GM21825 (cell line): ENCODE measurements around the gene ACTR3.

Experiments
- ATAC-seq: cut with Tn5 transposase; IDR thresholded peaks from one replicate; pipeline ENCODE4 v1.9.1; 2021; ENCODE audit warnings: mild to moderate bottlenecking, moderate library complexity; ENCODE audit not compliant: unreplicated experiment

The ACTR3 gene

DNA sequence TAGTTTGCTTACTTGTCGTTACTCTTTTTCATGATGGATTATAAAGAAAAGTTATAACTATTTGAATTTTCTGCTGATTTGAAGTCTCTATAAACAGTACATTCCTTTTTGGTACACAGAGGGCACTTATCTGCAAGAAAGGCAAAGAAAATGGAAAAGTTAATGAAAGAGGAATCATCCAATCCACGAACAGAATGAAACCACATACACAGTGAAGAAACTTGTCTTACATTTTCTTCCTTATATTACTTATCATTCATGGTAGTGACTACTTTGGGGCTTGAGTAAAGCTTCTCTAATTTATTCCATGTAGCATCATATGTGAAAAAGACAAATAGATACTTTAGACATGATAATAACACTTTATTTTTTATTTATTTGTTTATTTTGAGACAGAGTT is 14.8 kb upstream of the ACTR3 start:
- no peak for ATAC-seq

DNA sequence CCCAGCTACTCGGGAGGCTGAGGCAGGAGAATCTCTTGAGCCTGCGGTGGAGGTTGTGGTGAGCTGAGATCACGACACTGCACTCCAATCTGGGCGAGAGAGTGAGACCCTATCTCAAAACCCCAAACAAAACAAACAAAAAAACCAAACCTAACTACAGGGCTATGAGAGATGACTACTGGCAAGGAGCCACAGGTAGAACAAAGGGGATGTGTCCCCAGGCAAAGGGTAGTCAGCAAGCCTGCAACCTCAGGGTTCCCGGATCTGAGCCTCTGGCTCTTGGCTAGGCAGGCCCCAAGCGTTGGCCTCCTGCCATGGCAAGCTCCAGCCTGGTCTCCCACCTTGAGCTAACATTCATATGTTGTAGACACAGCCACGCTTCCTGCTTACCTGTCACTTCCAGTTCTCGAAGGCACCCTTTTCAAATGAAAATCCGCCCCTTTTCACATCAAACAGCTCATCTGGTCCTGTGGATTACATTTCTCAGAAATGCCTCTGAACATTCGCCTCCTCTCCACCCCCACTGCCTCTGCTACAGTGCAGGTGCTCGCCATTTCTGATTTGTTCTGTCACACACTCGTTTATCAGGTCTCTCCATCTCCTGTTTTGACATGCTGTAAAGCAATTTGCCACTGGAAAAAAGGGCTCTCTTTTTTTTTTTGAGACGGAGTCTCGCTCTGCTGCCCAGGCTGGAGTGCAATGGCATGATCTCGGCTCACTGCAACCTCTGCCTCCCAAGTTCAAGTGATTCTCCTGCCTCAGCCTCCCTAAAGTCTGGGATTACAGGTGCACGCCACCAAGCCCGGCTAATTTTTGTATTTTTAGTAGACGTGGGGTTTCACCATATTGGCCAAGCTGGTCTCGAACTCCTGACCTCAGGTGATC is 13.1 kb upstream of the ACTR3 start:
- no peak for ATAC-seq

DNA sequence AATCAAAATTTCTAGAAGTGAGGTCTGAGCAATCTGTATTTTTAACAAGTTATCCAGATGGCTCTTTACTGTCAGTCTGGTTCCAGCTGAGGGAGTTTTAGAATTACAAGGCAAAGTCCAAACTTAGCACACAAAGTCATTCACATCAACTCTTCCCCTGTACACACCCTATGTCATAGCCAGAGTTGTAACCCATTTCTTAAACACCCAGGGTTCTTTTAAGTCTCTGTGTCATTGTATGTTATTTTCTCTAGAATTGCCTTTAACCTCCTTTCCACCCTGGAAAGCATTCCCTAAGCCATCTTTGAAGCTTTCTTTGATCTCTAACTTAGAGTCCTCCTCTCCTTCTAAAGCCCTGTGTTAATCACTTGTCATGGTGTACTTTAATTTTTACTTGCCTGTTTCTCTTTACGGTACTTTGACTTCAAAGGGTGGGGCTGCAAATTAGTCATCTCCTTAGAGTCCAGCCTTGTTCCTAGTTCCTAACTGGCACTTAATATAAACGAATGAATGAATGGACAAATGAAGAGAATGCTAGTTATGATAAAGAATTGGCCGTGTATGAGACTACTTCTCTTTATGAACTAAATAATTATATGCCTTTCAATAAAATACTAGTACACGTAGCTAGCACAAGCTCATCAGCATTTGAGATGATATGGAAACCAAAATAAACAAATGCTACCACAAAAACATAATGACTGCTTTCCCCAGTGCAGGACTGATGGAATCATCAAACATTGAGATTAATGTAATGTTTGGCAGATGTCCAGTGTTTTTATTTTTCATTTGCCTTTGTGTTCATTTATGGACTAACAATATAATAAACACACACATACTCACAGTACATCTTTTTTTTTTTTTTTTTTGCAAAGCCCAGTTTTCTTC is 11.9 kb upstream of the ACTR3 start:
- no peak for ATAC-seq

DNA sequence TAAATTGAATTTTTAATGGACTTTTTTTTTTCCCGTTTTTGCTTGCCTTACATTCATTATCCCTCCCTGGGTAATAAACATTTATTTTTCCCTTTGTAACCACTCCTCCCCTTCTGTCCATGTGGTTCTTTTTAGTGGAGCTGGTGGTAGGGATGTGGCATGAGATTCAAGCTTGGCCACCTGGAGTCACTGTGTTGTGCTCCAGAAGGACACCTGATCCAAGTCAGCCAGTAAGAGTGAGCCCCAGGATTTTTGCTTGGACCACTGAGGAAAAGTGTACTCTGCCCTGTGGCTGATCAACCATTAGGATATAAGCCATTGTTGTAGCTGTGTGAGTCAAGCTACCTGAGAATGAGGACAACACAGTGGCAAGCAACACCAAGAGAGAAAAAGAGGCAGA is 11.1 kb upstream of the ACTR3 start:
- ATAC-seq = no peak

DNA sequence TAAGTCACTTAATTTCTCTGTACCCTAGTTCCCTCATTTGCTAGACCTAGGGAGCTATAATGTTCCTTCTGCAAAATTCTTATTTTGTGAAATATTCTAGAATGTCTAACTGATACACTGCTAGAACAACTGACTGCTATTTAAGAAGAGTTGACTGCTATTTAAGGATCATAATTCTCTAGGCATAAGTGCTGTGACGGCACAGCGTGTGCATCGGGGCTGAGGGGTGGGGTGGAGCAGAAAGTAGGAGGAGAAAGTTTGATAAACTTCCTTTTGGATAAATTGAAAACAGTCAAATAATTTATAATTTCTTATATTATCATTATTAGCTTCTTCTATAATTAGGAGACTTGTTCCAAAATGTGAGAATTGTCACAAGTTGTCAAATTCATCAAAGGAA is 10.4 kb upstream of the ACTR3 start:
- ATAC-seq = no peak

DNA sequence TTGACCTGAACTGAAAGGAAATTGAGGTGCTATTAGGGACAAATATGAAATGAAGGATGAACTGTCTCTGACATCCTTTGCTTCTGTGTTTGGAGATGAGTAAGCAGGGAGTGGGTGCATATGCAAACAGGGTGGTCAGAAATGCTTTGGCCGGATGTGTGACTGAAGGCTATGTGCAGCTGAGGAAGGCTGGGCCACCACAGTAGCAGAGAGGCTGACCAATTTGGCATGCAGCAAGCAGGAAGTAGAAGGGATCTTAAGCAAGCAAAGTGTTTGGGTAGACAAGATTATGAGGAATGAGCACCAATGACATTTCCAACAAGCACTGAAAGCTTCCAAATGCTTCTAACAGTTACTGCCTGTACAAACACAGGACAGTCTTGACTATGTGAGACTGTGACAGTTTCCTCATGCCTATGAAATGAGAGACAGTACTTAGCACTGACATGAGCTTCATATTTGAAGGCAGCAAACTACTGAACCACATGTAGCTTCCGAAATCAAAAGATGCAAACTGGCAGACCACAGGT is 3.3 kb upstream of the ACTR3 start:
- ATAC-seq = peak; percentile 65

- no peak for ATAC-seq
Observed at GRCh38 chr2:113887009-113887792, 2.7 kb upstream of the ACTR3 start.

DNA sequence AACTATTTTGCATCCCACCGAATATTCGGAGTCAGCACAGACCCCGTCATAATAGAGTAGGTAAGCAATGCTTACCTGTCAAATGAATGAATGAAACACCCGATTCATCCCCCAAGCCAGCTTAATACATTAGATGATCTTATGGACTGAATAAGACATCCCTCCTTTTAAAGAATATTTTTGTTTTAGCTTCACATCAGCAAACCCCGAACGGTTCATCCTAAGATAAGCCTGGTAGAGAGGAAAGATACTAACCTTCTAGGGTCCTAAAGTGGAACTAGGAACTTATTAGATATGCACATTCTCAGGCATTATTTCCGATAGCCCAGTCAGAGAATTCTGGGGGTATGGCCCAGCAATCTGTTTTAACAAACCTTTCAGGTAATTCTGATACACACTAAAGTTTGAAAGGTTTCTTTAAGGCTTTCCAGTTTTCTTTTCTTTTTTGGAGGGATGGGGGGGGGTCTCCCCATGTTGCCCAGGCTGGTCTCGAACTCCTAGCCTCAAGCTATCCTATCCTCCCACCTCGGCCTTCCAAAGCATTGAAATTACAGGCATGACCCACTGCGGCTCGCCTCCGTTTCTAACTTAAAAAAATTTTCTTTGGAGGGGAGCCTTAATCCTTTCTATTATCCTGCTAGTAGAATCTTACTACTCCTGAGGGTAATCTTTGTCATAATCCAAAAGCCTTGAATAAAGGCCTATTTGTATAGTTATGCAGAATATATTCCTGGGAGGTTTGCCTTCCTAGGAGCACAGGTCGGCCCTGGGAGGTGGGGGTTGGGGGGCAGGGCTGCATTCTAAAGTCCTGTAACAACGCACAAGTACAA is 1.0 kb upstream of the ACTR3 start:
- no peak for ATAC-seq

- peak; percentile 26 for ATAC-seq
Observed at GRCh38 chr2:113890253-113891235, 655 bp downstream of the ACTR3 start.

DNA sequence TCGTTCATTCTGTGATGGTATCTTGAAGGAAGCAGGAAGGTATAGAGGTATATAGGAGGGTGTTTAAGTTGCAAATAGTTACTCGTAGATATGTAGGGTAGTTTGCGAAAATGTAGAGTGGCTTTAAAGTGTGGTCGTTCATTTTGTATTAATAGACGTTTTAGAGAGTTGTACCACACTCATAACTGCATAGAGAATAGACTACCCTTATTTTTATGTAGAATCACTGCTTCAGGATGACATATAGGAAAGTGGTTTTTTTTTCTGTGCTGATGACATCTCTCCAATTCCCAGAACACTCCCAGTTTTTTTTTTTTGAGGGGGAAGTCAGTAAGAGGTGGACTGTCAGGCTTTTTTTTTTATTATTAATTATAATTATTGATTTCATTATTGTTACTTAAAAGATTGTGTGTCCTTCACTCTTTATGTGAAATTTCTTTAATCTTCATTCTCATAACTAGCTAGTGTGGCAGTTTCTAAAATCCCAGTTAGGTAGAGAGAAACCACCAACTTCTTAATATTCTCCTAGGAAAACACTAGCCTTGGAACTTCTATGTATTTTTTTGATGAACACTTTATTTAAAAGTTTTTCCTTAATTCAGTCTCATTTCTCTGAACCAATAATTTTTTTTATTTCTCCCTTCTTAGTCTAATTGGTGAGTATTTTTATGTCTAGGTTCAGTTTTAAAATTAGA is 1.5 kb downstream of the ACTR3 start:
- ATAC-seq = no peak

- ATAC-seq = no peak
Observed at GRCh38 chr2:113892004-113892710, 2.3 kb downstream of the ACTR3 start.

DNA sequence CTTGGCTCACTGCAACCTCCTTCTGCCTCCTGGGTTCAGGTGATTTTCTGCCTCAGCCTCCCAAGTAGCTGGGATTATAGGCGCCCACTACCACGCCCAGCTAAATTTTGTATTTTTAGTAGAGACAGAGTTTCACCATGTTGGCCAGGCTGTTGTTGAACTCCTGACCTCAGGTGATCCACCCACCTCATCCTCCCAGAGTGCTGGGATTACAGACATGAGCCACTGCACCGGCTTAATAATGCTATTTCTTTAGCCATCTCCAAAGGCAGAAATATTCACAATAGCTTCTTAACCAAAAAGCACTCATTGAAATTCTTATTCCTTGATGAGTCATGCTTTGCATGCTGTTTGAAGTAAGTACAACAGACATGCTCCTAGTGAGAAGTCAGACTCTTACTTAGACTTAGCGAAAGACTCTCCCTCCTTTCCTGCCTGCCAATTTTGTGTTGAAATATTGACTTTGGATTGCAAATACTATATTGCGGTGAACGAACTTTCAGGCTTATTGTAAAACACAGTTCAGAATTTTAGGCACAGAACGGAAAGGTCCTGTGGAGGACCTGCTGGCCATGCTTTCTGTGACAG is 4.4 kb downstream of the ACTR3 start:
- no peak for ATAC-seq

DNA sequence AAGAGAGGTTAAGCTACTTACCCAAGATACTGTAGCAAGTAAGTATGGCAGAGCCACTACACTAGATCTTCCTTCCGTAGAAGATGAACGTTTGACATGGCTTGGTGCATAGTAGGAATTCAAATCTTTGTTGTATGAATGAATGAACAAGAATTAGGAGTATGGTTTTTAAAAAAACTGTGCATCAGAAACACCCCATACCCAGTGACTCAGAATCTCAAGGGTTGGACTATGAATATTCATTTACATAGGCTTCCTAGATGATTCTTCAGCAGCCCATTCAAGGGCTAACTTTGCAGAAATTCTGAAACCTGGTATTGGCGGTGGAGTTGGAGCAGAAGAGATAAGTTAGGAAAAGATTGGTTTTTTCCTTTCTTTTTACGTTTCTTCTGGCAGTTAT is 5.4 kb downstream of the ACTR3 start:
- ATAC-seq = no peak

GRCh38 chr2:113895819-113896563 is 6.1 kb downstream of the ACTR3 start:
- ATAC-seq = no peak

- ATAC-seq = no peak
Observed at GRCh38 chr2:113896791-113897190, 6.9 kb downstream of the ACTR3 start.

GRCh38 chr2:113898081-113898480 is 8.2 kb downstream of the ACTR3 start:
- ATAC-seq = no peak

GRCh38 chr2:113899166-113899565 is 9.3 kb downstream of the ACTR3 start:
- ATAC-seq = no peak
